Measurements from ENCODE around the gene UBQLNL.

The UBQLNL gene

DNA sequence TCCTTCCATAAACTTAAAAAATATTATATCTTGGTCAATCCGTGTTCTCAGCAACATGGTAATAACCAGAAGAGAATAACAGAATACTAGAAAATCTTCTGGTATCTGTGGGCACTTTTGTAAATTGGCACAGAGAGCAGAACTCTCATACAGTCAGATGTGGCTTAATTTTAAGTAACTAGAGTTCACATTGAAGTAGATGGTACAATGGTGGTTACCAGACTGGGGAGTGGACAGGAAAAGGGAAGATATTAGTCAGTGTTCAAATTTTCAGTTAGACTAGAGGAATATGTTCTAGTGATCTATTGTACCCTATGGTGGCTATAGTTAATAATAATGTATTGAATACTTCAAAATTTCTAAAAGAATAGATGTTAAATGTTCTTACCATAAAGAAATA, 24.9 kb upstream of the UBQLNL start:
- TF ChIP-seq TAF1 (IDR thresholded peaks at IDR 0.05; ENCODE audit: borderline replicate concordance, insufficient read depth, low read length) (no peak), FOXP2 (optimal IDR thresholded peaks at IDR 0.05; ENCODE audit: borderline replicate concordance, extremely low read depth, extremely low read length, insufficient read depth) (no peak)
- TF ChIP-seq, protein P1, sequence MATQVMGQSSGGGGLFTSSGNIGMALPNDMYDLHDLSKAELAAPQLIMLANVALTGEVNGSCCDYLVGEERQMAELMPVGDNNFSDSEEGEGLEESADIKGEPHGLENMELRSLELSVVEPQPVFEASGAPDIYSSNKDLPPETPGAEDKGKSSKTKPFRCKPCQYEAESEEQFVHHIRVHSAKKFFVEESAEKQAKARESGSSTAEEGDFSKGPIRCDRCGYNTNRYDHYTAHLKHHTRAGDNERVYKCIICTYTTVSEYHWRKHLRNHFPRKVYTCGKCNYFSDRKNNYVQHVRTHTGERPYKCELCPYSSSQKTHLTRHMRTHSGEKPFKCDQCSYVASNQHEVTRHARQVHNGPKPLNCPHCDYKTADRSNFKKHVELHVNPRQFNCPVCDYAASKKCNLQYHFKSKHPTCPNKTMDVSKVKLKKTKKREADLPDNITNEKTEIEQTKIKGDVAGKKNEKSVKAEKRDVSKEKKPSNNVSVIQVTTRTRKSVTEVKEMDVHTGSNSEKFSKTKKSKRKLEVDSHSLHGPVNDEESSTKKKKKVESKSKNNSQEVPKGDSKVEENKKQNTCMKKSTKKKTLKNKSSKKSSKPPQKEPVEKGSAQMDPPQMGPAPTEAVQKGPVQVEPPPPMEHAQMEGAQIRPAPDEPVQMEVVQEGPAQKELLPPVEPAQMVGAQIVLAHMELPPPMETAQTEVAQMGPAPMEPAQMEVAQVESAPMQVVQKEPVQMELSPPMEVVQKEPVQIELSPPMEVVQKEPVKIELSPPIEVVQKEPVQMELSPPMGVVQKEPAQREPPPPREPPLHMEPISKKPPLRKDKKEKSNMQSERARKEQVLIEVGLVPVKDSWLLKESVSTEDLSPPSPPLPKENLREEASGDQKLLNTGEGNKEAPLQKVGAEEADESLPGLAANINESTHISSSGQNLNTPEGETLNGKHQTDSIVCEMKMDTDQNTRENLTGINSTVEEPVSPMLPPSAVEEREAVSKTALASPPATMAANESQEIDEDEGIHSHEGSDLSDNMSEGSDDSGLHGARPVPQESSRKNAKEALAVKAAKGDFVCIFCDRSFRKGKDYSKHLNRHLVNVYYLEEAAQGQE (IDR thresholded peaks at IDR 0.05; ENCODE audit: insufficient read depth in 1 of 2, low read depth in 2 of 2, low read length in 2 of 2) = no peak

DNA sequence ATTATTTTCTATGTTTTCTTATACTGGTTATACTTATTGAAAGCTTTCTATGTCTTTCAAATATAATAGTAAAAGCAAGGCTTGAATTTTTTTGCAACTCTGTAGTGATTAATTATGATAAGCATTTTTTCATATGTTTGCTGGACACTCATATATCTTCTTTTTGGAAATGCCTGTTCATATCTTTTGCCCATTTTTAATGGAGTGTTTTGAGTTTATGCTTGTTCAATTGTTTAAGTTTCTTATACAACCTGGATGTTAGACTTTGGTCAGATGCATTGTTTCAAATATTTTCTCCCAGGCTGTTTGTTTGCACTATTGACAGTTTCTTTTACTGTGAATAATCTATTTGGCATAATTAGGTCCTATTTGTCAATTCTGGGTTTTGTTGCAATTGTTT, 20.0 kb upstream of the UBQLNL start:
- TF ChIP-seq, protein P1 (IDR thresholded peaks at IDR 0.05; ENCODE audit: insufficient read depth in 1 of 2, low read depth in 2 of 2, low read length in 2 of 2) = no peak
- TF ChIP-seq SIN3A (IDR thresholded peaks at IDR 0.05; ENCODE audit: borderline replicate concordance, insufficient read depth, low read length) (no peak), FOXP2 (optimal IDR thresholded peaks at IDR 0.05; ENCODE audit: borderline replicate concordance, extremely low read depth, extremely low read length, insufficient read depth) (no peak), TAF1 (IDR thresholded peaks at IDR 0.05; ENCODE audit: borderline replicate concordance, insufficient read depth, low read length) (no peak), POLR2AphosphoS5 (IDR thresholded peaks at IDR 0.05; ENCODE audit: low read depth, low read length) (no peak)

DNA sequence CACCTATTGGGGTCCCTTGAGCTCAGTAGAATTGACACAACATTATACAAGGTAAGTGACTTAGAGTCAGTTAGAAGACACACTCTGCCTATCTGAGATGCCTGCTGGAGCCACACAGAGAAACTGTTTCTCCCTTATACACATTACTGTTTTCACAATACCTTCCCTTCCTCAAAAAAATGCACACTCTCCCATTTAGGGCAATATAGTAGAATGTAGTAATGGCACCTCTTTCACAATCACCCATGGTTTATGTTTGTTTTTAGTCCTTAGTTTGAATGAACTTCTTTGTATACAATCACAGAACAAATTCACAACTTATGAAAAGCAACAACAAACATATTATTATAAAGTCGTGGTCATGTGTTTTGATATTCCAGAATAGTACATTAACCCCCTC, 17.5 kb upstream of the UBQLNL start:
- no peak for TF ChIP-seq TAF1 (IDR thresholded peaks at IDR 0.05; ENCODE audit: borderline replicate concordance, insufficient read depth, low read length)
- TF ChIP-seq FOXP2 (optimal IDR thresholded peaks at IDR 0.05; ENCODE audit: borderline replicate concordance, extremely low read depth, extremely low read length, insufficient read depth) = no peak
- no peak for TF ChIP-seq SIN3A (IDR thresholded peaks at IDR 0.05; ENCODE audit: borderline replicate concordance, insufficient read depth, low read length)
- TF ChIP-seq, protein P1 (IDR thresholded peaks at IDR 0.05; ENCODE audit: insufficient read depth in 1 of 2, low read depth in 2 of 2, low read length in 2 of 2) = no peak
- TF ChIP-seq POLR2AphosphoS5 (IDR thresholded peaks at IDR 0.05; ENCODE audit: low read depth, low read length) = no peak

DNA sequence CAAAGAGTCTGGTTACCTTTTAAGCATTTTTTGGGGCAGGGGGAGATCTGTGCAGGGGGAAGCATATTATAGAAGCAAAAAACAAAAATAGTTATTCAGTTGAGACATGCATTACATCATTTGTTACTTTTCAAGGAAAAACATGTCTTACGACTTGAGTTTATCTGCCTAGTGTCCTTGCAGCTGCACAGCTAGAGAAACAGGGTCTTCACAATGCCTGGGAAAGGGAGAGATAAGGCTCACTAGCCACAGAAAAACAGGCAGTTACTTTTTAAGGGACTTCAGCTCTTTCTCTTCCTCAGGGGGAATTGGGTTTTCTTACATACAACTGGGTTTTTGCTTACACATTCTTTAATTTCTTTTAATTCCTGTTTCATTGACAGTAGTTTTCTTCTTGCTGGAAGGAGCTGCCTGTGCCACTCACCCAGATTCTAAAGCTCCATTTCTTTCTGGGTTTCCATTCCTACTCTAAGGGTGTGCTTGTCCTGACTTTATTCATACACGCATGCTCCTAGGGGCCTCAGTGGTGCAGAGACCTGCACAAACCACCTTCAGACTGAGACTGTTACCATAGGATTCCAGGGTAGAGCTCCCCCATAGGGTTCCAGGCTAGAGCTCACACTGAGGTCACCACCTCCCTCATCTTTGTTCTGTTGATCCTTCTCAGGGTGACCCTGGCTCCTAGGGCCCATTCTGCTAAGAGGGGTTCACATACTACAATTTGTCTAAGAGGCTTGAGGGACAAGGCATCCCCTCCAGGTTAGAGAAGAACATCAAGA, 14.7 kb upstream of the UBQLNL start:
- TF ChIP-seq, protein P1 (IDR thresholded peaks at IDR 0.05; ENCODE audit: insufficient read depth in 1 of 2, low read depth in 2 of 2, low read length in 2 of 2) = no peak
- no peak for TF ChIP-seq TAF1 (IDR thresholded peaks at IDR 0.05; ENCODE audit: borderline replicate concordance, insufficient read depth, low read length)
- no peak for TF ChIP-seq POLR2AphosphoS5 (IDR thresholded peaks at IDR 0.05; ENCODE audit: low read depth, low read length)
- no peak for TF ChIP-seq FOXP2 (optimal IDR thresholded peaks at IDR 0.05; ENCODE audit: borderline replicate concordance, extremely low read depth, extremely low read length, insufficient read depth)
- no peak for TF ChIP-seq SIN3A (IDR thresholded peaks at IDR 0.05; ENCODE audit: borderline replicate concordance, insufficient read depth, low read length)

All from PFSK-1 (cell line).